Right ventricle myocardium inferior (tissue), 1 donor: ENCODE results near the gene RIF1. TPM values are rescaled to one million over a fixed set of nuclear protein-coding genes. Genes with fewer than 3 reads are reported as not detected.
"Not testable (repeated sequence)": the region's sequence is repeated elsewhere in the genome, so short reads cannot be mapped to it uniquely, and the experiment has no call there.

Source experiments
- ATAC-seq: fragments of 200-7000 bp; cut with Tn5 transposase; one replicate; pipeline ENCODE4 v1.9.1; 2020; ENCODE audit warnings: mild to moderate bottlenecking, moderate library complexity
- DNase-seq: peaks from one replicate; pipeline ENCODE4 v3.0.0; 2021; ENCODE audit errors: missing footprints
- intact Hi-C: fragments of 100-400 bp; cut with DNase I; formaldehyde crosslinking; loops from one replicate; pipeline ENCODE4 v1.11.0; 2022
- total RNA-seq: library from RNA; stranded (reverse); fragmentation: NEBNext Ultra II Directional; extraction: Animal tissue kit (Norgen Biotek cat#: 25700); gene quantifications from one replicate; pipeline ENCODE4 v1.2.1, GENCODE V29; 2021
- donor health status: DM: no; HTN: yes; CAD: no; lungs with severe emphysema.

Gene RIF1
- total RNA-seq, 1 donor from 2014 or later, result 12.7 TPM

GRCh38 chr2:151410485-151410834 lies 758 bp downstream of the RIF1 start:
- DNase-seq, result no peak
- ATAC-seq, result no peak
- intact Hi-C loops, result loop anchor here (10.0 kb wide), 1 partner anchor 116 kb away; no protein-coding TSS in a partner anchor

- intact Hi-C loops, result loop anchor here (10.0 kb wide), 1 partner anchor 123 kb away; no protein-coding TSS in a partner anchor
- DNase-seq (no peak), ATAC-seq (no peak)
These were observed 7.9 kb downstream of the RIF1 start for GRCh38 chr2:151417650-151418049.

GRCh38 chr2:151421681-151422080 lies 12.0 kb downstream of the RIF1 start:
- ATAC-seq, DNase-seq, intact Hi-C loops: not testable (repeated sequence)

GRCh38 chr2:151422917-151423439 lies 13.3 kb downstream of the RIF1 start:
- intact Hi-C loops, result no loop called here
- ATAC-seq (no peak), DNase-seq (no peak)

GRCh38 chr2:151423760-151424159 lies 14.1 kb downstream of the RIF1 start:
- no peak for DNase-seq
- intact Hi-C loops, result no loop called here
- ATAC-seq, result no peak

GRCh38 chr2:151437630-151438029 lies 27.9 kb downstream of the RIF1 start:
- DNase-seq (no peak), ATAC-seq (no peak)
- intact Hi-C loops, result no loop called here

GRCh38 chr2:151438506-151438905 lies 28.8 kb downstream of the RIF1 start:
- intact Hi-C loops, result no loop called here
- ATAC-seq (no peak), DNase-seq (no peak)

GRCh38 chr2:151439127-151439526 lies 29.4 kb downstream of the RIF1 start:
- intact Hi-C loops, result no loop called here
- DNase-seq (no peak), ATAC-seq (no peak)

- intact Hi-C loops, result no loop called here
- no peak for ATAC-seq
- no peak for DNase-seq
These were observed 49.7 kb downstream of the RIF1 start for GRCh38 chr2:151459358-151459757.

GRCh38 chr2:151465771-151466170 lies 56.1 kb downstream of the RIF1 start:
- intact Hi-C loops, result no loop called here
- ATAC-seq, result no peak
- DNase-seq, result no peak

- ATAC-seq (no peak), DNase-seq (no peak)
- intact Hi-C loops, result no loop called here
These were observed 60.9 kb downstream of the RIF1 start for GRCh38 chr2:151470556-151470955.

- no peak for DNase-seq
- intact Hi-C loops, result no loop called here
- ATAC-seq, result no peak
These were observed 63.3 kb downstream of the RIF1 start for GRCh38 chr2:151472966-151473365.

GRCh38 chr2:151475071-151475470 lies 65.4 kb downstream of the RIF1 start:
- intact Hi-C loops, result no loop called here
- ATAC-seq (no peak), DNase-seq (no peak)

- no peak for ATAC-seq
- intact Hi-C loops, result no loop called here
- DNase-seq, result no peak
These were observed 66.6 kb downstream of the RIF1 start for GRCh38 chr2:151476287-151476686.

GRCh38 chr2:151478011-151478410 lies 68.3 kb downstream of the RIF1 start:
- intact Hi-C loops, result no loop called here
- DNase-seq (no peak), ATAC-seq (no peak)

- ATAC-seq (no peak), DNase-seq (no peak)
- intact Hi-C loops, result no loop called here
These were observed 72.0 kb downstream of the RIF1 start for GRCh38 chr2:151481744-151482143.

GRCh38 chr2:151482171-151482725 lies 72.5 kb downstream of the RIF1 start:
- DNase-seq, result no peak
- intact Hi-C loops, result no loop called here
- ATAC-seq, result no peak

- DNase-seq (no peak), ATAC-seq (no peak)
- intact Hi-C loops, result no loop called here
These were observed 73.8 kb downstream of the RIF1 start for GRCh38 chr2:151483546-151483945.

GRCh38 chr2:151484100-151484499 lies 74.4 kb downstream of the RIF1 start:
- intact Hi-C loops, result no loop called here
- no peak for DNase-seq
- ATAC-seq, result no peak

- ATAC-seq, result no peak
- intact Hi-C loops, result no loop called here
- DNase-seq, result no peak
These were observed 76.4 kb downstream of the RIF1 start for GRCh38 chr2:151486053-151486452.

- DNase-seq, result no peak
- intact Hi-C loops, result no loop called here
- no peak for ATAC-seq
These were observed 80.6 kb downstream of the RIF1 start for GRCh38 chr2:151490276-151490675.
